ENCODE results near the gene CDRT4.

The CDRT4 gene

DNA sequence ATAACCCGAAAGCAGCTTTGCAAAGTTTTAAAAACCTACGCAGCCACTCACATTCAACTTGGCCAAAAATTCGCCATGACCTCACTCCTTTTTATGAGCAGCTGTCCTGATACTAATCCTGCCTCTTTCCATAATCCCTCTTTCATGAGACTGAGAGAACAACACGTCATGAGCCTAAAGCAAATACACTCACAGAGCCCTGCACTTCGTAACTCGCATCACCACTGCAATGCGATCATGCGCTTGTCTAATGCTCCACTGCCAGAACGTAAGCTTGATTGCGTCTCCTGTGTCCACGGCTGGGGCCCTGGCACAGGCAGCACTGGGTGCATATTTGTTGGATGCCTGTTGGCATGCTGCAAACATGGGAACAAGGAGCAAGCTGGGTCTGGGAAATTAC is 36.2 kb downstream of the CDRT4 start:
- no peak for DNase-seq

DNA sequence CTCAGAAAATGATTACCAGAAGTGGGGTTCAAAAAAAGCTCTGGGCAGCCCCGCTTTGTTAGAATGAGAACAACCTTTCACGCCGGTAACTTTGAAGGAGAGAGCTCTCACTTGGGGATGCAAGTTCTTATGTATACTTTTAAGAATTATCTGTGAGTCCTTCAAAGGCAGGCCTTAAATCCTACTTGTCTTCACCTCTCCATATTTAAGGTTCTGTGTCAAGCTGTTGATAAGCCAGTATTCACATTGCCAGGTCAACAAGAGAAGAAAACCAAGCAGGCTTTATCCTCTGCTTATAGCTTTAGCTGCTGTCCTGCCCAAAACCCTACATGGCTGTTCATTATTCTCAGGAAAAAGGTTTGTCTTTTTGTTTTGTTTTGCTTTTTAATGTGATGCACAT is 42.9 kb downstream of the CDRT4 start:
- no peak for DNase-seq

DNA sequence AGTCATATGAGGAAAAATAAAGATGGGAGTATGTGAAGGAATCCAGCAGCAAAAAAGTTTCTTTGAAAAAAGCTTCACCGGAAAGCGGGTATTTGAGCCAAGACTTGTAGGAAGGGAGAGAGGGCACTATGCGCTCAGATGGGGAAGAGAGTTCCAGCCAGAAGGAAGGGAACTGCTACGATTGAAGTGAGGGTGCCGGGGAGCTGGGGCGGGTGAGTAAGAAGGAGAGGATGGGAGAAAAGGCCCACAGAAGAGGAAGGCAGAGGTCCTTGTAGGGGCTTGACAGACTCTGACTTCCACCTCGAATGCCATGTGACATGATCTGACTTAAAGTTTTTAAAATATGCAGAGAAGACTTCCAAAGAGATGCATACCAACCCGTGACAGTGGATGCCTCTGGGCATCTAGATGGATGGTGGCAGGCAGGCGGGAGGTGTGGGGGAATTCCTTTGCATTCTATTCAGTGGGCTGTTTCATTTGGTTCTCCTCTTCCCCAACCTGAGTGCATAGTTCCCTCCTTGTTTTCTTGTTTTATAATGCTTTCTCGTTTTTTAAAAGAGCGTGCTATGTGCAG is 44.9 kb downstream of the CDRT4 start:
- no peak for DNase-seq

DNA sequence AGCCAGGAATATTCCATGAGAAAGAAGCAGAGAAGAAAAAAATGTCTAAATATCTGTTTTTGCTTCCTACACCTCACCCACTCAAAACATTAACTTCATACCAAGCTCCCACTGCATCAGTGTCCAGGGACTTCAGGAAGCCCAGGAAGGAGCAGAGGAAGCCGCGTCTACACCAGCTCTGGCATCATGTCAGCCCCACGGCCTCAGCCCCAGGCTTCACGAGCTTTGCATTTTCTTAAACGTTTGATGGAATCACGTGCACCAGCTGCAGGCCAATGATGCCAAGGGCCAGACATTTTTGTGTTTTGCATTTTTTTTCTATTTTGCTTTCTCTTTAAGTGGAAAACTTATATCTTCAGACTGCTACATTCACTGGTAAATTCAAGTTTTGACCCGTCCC is 48.6 kb downstream of the CDRT4 start:
- no peak for DNase-seq

DNA sequence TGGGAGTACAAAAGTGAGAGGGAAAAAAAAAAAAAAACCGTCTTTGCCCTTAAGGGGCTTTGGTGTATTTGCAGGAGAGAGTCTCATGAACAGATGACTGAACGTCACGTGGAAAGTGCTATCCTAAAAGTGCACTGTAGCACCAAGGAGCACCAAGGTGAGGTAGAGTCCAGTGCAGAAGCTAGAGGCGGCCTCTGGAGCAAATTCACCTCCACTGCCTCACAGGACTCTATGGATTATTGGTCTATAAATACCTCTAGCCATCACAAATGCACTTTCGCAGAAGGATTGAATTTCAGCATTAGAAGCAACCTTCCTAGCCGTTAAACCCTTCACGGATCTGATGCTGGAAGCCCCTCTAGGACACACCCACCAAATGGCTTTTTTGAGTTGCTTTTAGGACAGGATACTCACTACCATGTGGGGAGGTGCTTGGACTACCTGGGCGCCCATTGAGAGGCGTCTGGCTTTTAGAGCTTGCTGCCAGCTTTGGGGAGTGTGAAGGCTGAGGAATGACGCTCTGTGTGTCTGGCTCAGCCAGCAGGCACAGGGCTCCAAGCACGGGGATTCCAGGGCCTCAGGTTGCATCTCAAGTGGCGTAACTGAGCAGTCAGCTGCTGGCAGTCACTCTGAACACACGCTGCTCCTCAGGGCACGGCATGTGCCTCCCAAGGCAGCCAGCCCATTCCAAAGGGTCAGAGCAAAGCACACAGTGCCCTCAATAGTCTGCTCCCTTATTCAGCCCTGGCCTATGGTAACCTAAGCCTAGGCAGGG is 52.7 kb downstream of the CDRT4 start:
- DNase-seq, result no peak

DNA sequence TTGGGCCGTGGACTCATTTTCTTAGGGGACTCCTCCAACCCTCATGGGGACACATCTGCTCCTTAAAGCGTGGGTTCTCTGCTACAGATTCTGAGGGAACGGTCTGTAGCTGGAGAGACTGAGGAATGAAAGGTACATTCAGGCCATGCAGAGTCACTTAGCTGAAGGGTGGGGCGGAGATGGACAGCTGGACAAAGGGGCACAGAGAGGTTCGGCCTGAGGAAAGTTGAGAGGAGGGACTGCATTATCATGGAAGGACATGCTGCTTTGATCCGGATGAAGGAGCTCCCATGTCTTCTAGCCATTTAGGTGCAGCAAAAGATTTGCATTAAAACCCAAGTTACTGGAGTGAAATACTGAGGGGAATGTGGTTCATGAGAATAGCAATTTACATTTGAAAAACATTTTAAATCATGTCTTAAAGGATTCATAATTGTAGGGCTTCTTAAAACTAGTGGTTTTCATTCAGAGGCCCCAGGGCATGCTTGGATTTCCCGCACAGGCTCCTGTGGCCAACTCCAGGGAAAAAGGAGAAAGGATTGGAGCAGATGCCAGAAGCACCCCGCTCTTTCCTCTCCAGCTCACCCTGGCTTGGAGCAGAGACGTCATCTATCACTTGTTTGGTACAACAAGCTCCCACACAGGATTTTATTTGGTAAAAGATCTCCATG is 54.2 kb downstream of the CDRT4 start:
- no peak for DNase-seq

DNA sequence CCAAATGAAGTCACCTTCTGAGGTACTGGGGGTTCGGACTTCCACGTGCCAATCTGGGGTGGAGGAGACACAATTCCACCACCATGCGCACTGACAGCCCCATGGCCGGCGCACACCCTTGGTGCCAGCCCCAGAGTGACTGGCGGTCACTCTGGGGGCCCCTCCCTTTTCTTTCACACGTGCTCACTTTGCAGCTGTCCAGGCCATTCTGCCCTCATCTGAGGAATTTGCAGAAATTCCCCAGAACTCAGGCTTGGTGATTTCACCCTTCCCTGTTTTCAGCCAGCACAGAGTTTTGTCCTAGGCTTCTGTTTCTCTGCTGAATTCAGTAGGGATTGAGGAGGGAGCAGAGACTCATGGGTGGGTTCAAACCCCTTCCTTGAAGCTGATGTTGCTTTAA is 54.8 kb downstream of the CDRT4 start:
- no peak for DNase-seq

DNA sequence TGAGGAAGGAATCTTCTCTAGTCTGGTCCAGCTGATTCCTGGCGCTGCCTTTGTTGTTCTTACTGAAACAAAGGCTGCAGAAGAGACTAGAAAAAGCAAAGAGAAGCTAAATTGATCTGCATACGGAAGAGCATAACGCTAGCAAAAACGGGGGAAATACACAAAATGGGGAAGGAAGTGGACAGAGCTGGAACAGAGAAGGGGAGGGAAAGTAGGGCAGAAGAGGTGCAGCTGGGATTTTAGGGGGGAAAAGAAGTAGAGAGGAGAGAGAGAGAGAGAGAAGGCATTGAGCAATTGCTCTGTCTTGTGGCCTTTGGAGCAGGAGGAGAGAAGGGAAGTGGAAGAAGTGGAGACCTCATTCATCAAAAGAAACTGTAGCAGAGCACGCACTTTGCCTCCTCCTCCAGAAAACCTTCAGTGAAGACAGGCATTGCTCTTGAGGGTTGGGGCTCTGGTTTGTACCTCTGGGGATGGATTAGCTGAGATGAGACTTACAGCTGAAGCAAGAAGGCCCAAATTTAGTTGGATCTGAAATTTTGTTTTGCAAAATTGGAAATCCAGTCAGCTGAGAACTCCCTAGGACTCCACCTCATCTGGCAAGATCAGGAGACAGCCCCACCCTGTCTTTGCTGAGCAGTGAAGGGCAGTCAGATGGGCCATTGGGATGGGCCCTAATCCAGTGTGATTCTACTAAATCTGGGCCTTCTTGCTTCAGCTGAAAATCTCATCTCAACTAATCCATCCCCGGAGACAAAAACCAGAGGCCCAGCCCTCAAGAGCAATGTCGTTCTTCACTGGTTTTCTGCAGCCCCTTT is 55.8 kb downstream of the CDRT4 start:
- DNase-seq, result peak; percentile 22

DNA sequence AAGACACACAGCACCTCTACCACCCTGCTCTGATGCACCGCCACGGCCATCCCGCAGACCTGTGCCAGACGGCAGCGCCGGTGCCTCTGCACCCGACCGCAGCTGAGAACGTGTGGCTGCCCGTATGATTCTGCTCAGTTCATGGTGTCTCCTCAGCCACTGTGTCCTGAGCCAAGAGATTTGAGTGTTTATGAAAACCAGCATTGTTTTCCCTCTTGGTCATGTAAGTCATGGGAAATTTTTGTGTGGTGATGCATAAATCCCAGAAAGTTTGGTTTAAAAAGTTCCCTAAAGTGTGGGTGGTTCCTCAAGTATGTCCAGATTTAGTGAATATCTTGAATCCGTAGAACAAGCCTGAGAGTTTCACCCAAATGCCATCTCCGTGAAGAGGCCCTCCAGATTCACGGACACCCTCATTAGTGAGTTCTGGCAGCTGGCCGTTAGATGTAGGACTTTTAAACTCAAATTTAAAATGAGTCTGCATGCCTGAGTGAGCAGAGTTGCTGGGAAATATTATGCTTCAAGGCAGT is 57.6 kb downstream of the CDRT4 start:
- DNase-seq, result no peak

DNA sequence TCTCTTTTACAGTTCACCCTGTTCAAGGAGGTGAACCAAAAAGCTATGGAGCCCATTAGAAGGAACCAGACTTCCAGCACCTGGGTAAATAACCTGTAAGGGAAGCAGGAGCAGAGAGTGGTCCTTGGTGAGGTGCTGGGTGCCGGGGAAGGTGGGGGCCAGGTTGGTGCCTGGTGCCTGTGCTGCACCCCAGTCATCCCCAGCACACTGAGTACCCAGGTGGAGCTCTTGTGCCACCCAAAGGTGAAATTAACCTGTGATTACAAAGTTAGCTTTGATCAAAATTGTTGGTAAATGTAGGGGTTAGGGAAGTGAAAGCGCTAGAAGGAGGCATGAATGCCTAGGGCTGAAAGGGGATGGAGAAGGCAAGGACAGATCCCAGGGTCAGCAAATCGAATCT is 58.6 kb downstream of the CDRT4 start:
- DNase-seq, result no peak

DNA sequence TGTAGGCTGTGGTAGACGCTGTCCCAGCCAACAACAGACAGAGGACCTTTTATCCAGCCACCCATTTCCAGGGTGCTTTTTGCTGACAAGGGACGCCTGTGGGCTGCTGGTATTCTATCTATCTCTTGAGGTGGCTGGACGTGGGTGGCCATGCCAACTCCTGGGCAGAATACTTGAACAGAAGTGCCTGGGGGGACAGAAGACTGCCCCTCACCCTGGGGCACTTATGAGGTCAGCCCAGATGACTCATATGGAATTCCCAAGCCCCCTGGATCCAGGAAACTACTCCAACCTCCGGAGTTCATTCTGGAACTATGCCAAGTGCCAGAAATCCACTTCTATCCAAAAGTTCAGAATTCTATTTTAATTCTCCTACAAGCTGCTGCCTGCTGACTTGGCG is 61.3 kb downstream of the CDRT4 start:
- DNase-seq, result no peak

DNA sequence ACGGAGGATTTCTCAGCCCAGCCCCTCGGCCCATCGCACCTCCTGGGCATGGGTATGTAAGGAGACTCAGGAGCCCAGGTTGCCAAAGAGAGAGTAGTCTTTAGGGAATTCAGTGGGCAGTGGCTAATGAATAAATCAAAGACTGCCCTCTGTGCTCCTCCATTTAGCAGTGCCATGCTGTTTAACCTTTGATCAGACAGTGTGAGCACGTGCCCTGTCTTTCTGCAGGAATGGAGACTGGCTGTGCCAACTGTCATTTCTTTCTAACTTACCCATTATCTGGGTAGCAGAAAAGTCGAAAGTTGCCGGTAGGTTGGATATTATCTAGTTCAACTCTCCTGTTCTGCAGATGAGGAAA is 62.4 kb downstream of the CDRT4 start:
- no peak for DNase-seq

DNA sequence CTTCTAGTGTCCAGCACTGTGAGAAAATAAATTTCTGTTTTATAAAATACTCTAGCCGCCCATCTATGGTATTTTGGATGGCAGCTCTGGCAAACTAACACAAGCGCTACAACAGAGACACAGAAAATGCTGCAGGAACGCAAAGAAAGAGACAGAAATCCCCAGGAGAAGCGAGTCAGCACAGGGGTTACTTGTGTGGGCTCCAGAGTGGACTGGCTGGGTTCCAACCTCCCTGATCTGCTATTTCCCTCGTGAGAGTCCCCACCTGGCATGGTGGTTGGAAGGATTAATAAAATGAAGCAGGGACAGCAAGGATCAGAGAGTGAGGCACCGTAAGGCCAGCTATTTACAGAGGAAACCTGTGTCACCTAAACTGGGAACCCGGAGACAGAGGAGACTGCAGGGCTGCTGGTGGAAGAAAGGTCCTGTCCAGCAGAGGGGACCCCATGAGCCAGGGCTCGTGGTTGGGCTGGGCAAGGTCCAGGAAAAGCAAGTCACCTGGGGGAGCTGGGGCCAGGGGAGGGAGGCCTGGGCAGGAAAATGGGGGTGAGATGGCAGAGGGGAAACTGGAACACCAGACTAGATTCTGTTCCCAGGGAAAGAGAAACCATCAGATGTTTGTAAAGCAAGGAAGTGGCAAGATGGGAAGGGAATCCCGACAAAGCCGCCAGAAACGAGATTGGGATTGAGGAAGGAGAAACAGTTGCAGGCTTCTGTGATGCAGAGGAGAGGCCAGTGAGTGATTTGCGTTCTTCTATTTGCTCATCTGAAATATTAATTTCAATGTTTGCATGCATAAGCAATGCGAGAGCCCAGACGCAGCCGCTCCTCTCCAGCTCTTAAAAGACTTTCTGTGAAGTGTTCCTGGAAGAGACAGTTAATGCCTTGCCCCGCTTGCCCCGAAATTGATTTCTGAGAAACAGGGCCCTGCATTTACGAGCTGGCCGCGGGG is 63.0 kb downstream of the CDRT4 start:
- no peak for DNase-seq

DNA sequence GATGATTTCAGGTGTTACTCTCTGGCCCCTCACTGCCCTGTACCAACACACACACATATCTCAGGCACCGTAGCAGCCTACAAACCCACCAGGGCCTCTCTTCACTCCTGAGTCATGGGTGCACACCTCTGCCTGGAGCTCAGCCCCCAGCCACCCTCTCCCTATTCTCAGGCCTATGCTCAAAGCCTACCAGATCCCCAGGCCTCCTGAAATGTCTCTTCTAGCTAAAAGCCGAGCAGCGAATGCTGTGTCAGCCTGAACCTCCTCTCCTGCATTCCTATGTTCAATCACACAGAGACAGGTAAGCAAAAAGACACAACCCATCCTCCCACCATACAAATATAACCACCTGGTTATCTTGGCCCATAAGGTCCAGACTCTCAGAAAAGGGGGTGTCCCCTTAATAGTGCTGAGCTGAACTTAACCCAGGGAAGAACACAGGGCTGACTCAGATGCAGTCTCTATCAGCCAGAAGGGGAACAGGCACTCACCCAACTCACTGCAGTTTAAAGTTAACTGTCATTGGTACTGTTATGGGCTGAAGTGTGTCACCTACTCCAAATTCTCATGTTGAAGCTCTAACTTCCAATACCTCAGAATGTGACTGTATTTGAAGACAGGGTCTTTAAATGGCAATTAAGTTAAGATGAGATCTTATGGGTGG is 64.0 kb downstream of the CDRT4 start:
- DNase-seq, result no peak

DNA sequence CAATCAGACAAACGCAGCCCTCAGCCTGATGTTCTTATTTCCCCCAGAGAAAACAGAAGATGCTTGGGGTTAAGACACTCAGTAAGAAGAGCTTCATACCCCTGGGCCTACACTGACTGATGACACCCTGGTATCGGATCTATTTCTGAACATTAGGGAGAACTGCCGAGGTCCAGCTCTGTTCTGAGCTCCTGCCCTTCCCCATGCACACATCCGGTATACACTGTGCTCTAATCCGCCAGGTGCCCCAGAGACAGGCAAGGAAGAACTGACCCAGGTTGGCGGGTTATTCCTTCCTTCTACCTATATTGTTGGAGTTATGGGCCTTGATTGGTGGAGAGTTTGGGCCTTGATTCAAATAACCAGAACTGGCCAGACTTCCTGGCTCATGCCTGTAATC is 68.0 kb downstream of the CDRT4 start:
- no peak for DNase-seq

DNA sequence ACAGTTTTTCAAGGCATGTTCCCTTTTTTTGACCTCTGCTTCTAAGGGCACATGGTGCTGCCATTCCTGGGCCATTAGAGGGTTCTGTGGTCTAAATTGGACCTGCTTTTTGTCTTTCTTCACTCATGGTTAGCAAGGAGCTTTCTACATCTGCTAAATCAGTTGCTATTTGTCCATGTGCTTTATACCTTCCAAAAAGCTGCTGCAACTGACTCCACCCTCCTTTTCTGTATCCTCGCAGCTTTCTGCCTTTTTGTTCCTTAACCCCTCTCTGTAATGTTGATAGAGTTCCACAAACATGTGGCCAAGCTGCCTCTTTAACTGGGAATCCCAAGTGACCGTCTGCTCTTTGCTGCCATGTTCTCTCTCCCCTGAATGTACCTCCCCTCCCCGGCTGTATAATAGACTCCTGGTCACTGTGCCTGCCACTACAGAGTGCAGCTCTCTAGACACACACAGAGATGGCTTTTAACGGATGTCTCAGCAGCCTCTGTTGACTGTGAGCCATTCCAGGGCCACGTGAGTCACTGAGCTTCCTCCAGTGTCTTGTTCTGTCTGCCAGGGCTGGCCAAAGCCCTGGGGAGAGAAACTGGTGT is 68.6 kb downstream of the CDRT4 start:
- DNase-seq, result no peak

DNA sequence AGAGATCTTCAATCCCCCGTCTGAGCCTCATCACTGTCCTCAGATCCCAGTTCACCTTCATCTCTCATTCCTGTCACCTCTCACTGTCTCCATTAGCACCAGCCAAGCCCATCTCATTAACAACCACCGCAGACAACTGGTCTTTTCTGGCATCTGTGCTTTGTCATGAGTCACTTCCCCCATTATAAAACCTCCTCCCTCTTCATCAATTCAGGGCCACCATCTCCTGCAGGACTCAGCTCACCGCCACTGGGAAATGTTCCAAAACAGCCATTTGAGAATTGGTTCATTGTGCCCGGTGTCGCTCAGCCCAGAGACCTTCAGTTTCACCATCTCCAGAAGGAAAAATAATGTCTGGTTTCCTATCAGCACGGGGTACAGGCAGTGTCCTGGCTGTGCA is 69.1 kb downstream of the CDRT4 start:
- DNase-seq, result no peak

DNA sequence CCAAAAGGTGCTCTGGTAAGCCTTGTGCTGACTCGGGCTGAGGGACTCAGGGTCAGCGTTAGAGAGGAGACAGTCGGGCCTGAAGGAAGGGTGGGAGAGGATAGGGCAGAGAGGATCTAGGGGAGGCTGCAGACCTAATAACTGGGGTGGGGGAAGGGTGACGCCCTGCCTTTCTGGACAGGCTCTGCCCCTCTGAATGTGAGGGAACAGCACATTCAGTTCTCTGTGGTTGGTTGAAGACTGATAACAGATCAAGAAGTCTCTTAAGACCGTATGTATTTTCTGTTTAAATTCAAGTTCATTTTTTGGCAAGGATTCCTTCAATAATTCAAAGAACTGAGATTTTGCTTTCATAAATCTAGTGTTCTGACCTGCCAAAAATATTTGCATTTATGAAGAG is 69.8 kb downstream of the CDRT4 start:
- no peak for DNase-seq

DNA sequence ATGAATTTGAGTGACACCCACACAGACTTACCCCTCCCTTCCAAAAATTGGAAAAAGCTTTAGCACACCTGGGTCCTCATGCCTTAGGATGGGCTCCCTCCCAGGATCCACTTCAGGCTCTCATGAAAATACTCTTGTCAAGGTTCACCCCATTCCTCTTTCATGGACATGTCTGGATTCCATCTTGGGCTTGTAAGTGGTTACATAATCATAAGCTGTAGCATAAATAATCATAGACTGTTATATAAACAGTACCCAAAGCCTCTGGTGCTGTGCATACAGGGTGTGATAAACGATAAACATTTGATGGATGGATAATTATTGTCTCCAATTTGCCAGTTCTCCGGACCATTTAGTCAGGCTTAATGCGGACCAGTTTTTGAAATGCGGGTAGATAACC is 72.3 kb downstream of the CDRT4 start:
- no peak for DNase-seq

DNA sequence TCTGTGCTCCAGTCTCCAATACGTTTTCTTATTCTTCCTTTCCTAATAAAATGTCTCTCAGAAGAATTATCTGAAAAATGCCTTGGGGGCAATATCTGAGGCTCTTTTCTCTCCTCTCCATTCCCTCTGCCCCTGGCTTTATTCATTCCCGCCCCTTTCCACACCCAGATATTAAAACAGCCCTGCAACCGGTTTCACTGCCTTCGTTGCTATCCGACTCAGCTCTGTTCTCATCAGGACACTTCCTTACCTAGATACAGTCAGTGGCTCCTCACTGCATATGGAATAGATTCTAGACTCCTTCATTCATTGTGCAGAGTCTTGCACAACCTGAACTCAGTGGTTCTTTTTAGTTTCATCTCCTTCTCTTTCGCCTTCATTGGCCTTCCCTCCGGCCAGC is 74.0 kb downstream of the CDRT4 start:
- no peak for DNase-seq

DNA sequence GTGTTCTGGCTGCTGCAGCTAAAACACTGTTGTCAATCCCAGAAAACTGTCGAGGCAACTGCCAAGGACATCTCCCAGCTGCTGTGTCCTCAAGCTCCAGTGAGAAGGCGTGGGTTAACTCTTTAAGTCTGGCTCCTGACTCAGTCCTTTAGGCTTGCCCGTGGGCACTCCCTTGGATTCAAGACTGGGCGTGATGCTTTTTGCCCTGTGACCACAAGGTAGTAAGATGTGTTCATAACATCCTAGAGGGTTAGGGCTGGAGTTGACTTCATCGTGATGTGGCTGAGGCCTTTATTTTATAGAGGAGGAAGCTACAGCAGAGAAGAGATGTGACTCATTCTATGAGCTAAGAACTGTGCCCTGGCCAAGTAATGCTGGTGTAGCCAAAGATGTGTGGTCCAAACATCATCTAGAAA is 75.1 kb downstream of the CDRT4 start:
- DNase-seq, result no peak
